Vagina (tissue), 2 donors: ENCODE results near the gene PPFIA4. TPM values are rescaled to one million over a fixed set of nuclear protein-coding genes. Genes with fewer than 3 reads are reported as not detected.

Source experiments
- DNase-seq, 2 donors: peaks; one replicate each; pipeline ENCODE4 v3.0.0-alpha.2; 2017; ENCODE audit errors: extremely low spot score in 2 of 2
- H3K27ac ChIP-seq: fragments of 200-600 bp; sonication (generic); one replicate; pipeline ENCODE4 v1.5.1; 2019
- H3K27me3 ChIP-seq: fragments of 200-600 bp; sonication (generic); one replicate; pipeline ENCODE4 v1.5.1; 2019
- H3K36me3 ChIP-seq, 2 donors: fragments of 200-600 bp; sonication (generic); one replicate each; pipeline ENCODE4 v1.5.1; 2017 to 2019
- H3K4me1 ChIP-seq: fragments of 200-600 bp; sonication (generic); one replicate; pipeline ENCODE4 v1.5.1; 2019
- H3K4me3 ChIP-seq, 2 donors: fragments of 200-600 bp; sonication (generic); 1 replicate in 1 of 2; 2 replicates in 1 of 2; pipeline ENCODE4 v1.5.1; 2016 to 2019
- H3K9me3 ChIP-seq: fragments of 200-600 bp; sonication (generic); one replicate; pipeline ENCODE4 v1.5.1; 2019
- CTCF ChIP-seq, 3 experiments: fragments of 450-650 bp in 2 of 3; fragments of 200-600 bp in 1 of 3; sonication (generic) in 1 of 3; IDR thresholded peaks; one replicate each; pipeline ENCODE4 v1.5.1; 2017 to 2019; ENCODE audit warnings: antibody characterized with exemption in 3 of 3, mild to moderate bottlenecking in 2 of 3, moderate library complexity in 2 of 3
- POLR2A ChIP-seq, 2 donors: fragments of 450-650 bp; IDR thresholded peaks; one replicate each; pipeline ENCODE4 v1.6.1; 2017; ENCODE audit warnings: antibody characterized with exemption in 2 of 2, mild to moderate bottlenecking in 2 of 2, moderate library complexity in 2 of 2
- POLR2AphosphoS5 ChIP-seq, 2 donors: sonication (generic); formaldehyde crosslinking; IDR thresholded peaks; one replicate each; pipeline ENCODE4 v1.9.0; 2017; ENCODE audit warnings: antibody characterized with exemption in 2 of 2, mild to moderate bottlenecking in 2 of 2, low read depth in 1 of 2; ENCODE audit not compliant: insufficient read depth in 1 of 2
- intact Hi-C: fragments of 100-400 bp; cut with DNase I; formaldehyde crosslinking; loops from one replicate; pipeline ENCODE4 v1.15.1; 2023
- total RNA-seq: library from RNA; depleted of rRNA; stranded (reverse); fragments of >200 nt; gene quantifications from one replicate; pipeline ENCODE4 v1.2.3, GENCODE V29; 2016

The PPFIA4 gene
- total RNA-seq, 1 donor from 2014 or later: 11.5 TPM

DNA sequence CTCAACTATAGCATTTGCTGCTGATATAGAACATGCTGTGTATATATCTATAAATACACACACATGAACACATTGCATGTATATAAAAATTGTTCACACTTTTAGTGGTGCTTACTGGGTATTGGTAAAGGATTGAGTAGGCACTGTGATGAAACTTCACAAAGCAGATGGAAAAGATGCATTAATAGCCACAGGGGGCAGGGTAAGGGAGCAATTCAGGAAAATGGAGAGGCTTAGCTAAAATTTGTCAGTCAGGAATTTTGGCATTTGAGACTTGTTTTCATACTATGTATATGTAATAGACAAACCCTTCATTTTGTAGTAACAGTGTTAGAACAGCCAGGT is 633 bp upstream of the PPFIA4 start:
- H3K4me3 ChIP-seq: peak overlapping the region; percentile 57 to 80
- no peak for TF ChIP-seq CTCF (IDR thresholded peaks at IDR 0.05)
- TF ChIP-seq POLR2A (IDR thresholded peaks at IDR 0.05): no peak
- TF ChIP-seq POLR2AphosphoS5 (IDR thresholded peaks at IDR 0.05; ENCODE audit: insufficient read depth in 1 of 2, low read depth in 1 of 2): no peak

DNA sequence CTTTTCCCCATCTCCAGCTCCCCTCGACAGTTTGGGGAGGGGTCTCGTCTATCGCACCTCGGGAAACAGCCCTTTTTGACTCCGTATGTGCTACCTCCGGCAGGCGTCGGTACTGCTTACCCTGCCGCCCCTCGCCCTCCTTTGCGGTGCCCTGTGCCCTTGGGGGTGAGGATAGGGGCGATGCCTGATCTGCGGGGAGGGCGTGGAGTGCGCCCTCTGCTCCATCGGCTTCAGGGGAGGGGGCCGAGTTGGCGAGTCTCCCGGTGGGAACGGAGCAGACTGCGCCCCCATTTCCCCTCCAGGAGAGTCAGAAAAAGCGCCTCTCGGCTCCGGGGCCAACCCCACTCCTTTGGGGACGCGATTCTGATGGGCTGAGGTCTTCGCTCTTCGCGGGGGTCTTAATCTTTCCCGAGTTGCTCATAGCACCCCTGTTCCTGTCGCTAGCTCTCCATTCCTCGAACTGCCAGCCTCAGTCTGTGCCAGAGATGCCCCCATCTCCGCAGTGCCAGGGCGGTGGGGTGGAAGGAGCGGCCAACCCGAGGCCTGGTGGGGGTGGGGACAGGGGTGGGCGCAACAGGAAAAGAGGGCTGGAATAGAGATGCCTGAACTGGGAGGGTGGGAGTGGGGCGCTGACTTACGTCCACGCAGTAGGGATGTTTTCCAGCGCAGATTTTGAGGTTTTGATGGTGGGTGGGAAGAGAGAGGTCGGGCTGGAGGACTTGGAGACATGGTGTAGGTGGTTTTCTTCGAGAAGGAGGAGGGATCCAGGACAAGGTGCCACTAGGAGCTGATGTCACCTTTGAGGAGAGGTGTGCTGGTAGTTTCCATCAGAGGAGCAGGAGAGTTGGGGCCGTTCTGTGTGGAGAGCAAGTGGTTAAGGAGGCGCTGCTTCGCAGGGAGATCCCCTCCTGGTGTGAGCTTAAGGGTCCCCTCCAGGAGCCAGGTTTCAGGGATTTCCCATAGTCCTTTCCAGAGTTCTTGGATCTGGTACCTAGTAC is 674 bp downstream of the PPFIA4 start:
- H3K9me3 ChIP-seq: no peaks in the 10 kb centered on the region
- intact Hi-C loops: no loop called here
- peak in 1 of 2 donors; percentile 86 for DNase-seq
- H3K4me1 ChIP-seq: peaks cover 23% of the 10 kb centered on the region
- no peaks in the 10 kb centered on the region for H3K27me3 ChIP-seq
- H3K27ac ChIP-seq: peak overlapping the region; percentile 43
- TF ChIP-seq POLR2AphosphoS5 (IDR thresholded peaks at IDR 0.05; ENCODE audit: insufficient read depth in 1 of 2, low read depth in 1 of 2) (peak in 1 of 2 donors; percentile 12), CTCF (IDR thresholded peaks at IDR 0.05) (no peak), POLR2A (IDR thresholded peaks at IDR 0.05) (no peak)
- H3K4me3 ChIP-seq: peak overlapping the region; percentile 57 to 80
- H3K36me3 ChIP-seq: peaks cover 0 to 14% of the 10 kb centered on the region in 2 donors

More for the DNA sequence above, 633 bp upstream of the PPFIA4 start:
- intact Hi-C loops: no loop called here
- peak overlapping the region; percentile 38 for H3K27ac ChIP-seq
- no peak for DNase-seq
- peaks cover 23% of the 10 kb centered on the region for H3K4me1 ChIP-seq
- H3K27me3 ChIP-seq: no peaks in the 10 kb centered on the region
- H3K9me3 ChIP-seq: no peaks in the 10 kb centered on the region
- peaks cover 0 to 25% of the 10 kb centered on the region in 2 donors for H3K36me3 ChIP-seq

DNA sequence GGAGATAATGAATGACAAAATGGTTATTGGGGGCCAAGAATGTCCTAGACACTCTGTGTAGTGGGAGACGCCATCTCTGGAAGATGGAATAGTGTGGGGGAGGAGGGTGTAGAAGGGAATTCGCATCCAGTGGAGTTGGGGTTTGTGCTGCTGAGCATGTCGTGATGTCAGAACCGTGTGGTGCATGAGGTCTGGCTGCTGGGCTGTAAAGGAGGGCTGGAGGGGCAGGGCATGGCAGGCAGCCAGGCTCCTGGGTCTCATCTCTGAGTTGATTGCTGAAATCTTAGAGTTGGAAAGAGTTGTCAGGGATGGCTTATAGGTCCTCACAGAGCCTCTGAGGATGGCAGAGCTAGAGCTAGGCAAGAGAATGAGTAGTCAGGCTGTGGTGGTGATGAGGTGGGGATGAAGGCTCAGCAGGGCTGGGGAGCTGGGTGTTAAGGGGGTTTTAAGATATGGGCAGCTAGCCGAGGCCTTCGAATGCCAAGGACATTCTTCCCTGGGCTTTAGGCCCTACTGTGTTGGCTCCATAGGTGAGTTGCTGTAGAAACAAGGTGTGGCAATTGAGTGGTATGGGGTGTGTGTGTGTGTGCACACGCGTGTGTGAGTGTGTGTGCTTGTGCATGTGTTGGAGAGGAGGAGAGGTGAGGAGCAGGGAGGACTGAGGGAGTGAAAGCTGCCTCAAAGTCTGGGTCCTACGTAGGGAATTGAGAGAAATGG is 1.9 kb downstream of the PPFIA4 start:
- TF ChIP-seq POLR2A (IDR thresholded peaks at IDR 0.05): no peak
- TF ChIP-seq POLR2AphosphoS5 (IDR thresholded peaks at IDR 0.05; ENCODE audit: insufficient read depth in 1 of 2, low read depth in 1 of 2): no peak
- TF ChIP-seq CTCF (IDR thresholded peaks at IDR 0.05): no peak
- Histone ChIP-seq H3K9me3 (no peaks in the 10 kb centered on the region), H3K4me1 (peaks cover 23% of the 10 kb centered on the region), H3K4me3 (no peak overlapping the region), H3K36me3 (peaks cover 0 to 10% of the 10 kb centered on the region in 2 donors), H3K27ac (peak overlapping the region; percentile 61), H3K27me3 (no peaks in the 10 kb centered on the region)
- intact Hi-C loops: no loop called here
- DNase-seq: peak in 1 of 2 donors; percentile 76

- Histone ChIP-seq H3K9me3 (no peaks in the 10 kb centered on the region), H3K27me3 (no peaks in the 10 kb centered on the region), H3K4me3 (no peak overlapping the region), H3K4me1 (peaks cover 23% of the 10 kb centered on the region), H3K27ac (peak overlapping the region; percentile 61), H3K36me3 (peaks cover 0 to 4% of the 10 kb centered on the region in 2 donors)
- TF ChIP-seq POLR2A (IDR thresholded peaks at IDR 0.05): no peak
- no peak for TF ChIP-seq POLR2AphosphoS5 (IDR thresholded peaks at IDR 0.05; ENCODE audit: insufficient read depth in 1 of 2, low read depth in 1 of 2)
- no peak for TF ChIP-seq CTCF (IDR thresholded peaks at IDR 0.05)
- peak in 1 of 2 donors; percentile 85 for DNase-seq
- intact Hi-C loops: no loop called here
Measured at GRCh38 chr1:203028784-203029553, 2.7 kb downstream of the PPFIA4 start.
